Activated CD4-positive, alpha-beta T cell treated with anti-CD3 and anti-CD28 coated beads, Interleukin-2, amount 50 U/mL, for 24 hours (primary cell): ENCODE measurements around the gene ADGRV1.
A peak's percentile ranks its signal among the peaks of the same experiment; 100 is the strongest.
"Not testable (repeated sequence)": the region's sequence is repeated elsewhere in the genome, so short reads cannot be mapped to it uniquely, and the experiment has no call there.

Experiments
- DNase-seq, 2 donors: peaks; one replicate each; pipeline ENCODE4 v3.0.0-alpha.2; 2020; ENCODE audit warnings: low read depth in 1 of 2, low spot score in 1 of 2

The ADGRV1 gene

DNA sequence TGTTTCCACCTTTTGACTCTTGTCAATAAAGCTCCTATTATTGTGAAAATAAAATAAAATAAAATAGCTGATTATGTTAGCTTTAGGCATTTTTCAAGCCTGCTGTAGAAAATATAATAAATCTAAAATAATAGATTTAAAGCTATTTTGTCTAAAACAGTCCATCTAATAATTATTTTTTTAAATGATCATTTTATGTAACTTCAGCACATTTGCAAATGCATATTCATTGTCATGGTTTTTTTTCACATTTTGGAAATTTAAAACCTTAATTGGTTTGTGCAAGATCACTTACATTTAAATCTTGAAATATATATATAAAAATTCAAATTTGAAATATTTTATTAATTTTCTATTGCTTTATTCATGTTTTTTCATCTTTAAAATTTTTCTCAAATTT lies 159.8 kb downstream of the ADGRV1 start:
- DNase-seq = no peak

DNA sequence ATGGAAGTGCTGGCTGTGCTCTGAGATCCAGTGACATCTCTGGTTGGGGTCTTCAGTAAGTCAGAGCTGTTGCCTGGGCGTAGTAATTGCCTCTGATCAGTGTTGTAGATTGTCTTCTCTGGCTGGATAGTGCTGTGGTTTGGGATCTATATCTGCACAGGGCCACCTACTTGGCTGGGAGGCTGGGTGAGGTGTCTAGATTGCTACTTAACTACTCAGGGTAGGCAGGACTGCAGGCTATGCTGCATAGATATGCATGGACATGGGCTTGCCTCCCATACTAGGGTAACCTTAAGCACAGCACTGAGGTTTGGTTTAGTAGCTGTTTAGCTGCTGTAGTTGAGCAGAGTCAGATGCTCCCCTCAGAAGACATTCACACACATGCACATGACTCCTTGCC lies 181.0 kb downstream of the ADGRV1 start:
- DNase-seq = no peak

DNA sequence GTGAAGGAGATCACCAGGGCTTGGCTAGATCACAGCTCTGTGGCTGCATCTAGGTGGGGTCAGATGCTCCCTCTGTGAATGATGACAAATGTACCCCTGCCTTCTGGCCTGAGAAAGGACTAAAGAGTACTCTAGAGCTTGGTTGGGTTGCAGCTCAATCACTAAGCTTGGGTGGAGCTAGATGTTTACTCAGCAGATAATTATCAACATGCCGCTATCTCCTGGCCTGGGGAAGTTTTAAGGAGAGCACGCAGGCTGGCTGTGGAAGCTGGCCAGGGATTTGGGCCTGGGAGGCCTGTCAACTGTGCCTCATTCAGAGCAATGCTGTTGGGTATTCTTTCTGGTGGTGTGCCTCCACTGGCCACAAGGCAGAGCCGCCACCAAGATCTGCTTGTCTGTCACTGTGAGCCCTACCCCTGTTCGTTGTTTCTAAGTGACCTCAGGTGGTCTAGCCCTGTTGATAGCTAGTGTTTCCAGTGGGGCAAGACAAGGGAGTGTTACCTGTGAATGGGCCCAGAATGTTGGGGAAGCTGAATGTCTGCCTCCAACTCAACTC lies 181.7 kb downstream of the ADGRV1 start:
- no peak for DNase-seq

DNA sequence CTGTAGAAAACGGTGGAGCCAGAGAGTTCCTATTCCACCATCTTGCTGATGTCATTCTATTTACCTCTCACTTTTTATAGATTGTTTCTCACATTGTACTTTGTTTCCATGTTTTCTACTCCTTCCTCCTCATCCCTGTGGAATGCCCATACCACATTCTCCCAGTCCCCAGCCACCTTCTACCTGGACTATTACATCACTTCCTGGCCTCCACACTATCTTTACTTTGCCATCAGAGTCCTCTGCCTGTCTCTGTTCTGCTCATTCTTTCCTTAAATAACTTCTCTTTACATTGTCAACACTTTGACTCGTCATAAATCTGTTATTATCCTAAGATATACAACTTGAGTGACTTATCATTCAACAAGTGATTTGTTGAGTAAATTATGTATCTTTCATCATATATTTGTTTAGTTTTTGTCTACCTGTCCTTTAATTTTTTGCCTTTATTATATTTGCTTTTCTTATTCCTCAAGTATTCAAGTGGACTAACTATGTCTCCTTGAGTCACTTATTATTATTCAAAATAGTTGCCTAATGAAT lies 182.5 kb downstream of the ADGRV1 start:
- DNase-seq = no peak

DNA sequence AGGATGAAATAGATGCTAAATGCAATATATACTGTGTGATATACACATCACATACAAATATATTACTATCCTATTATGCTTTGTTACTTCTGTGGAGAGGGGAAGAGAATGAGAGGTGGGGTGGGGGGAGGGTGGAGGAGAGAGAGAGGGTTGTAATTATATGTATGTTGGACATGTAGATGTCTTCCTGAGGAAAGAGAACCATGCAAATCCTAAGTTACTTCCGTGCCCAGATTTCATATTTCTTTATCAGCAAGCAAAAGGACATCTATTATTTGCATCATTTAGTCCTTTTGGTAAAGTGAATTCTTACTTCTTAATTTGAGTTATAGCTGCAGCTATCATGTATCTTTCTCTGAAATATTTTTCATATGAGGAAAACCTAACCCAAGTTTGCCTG lies 187.5 kb downstream of the ADGRV1 start:
- DNase-seq = no peak

DNA sequence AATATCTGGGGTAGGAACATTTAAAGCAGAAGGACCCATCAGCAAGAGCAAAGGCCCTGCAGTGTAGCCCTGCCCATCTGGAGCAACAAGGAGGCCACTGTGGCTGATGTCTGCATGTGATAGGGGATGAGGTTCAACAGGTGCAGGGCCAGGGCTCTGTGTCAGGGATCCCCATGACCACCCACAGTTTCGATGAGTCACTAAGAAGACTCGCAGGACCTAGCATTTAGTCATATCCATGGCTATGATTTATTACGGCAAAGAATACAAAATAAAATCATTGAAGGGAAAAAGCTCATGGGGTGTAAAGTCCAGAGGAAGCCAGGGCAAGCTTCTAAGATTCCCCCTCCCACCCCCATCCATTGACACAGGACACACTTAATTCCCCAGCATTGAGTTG lies 188.6 kb downstream of the ADGRV1 start:
- DNase-seq = no peak

DNA sequence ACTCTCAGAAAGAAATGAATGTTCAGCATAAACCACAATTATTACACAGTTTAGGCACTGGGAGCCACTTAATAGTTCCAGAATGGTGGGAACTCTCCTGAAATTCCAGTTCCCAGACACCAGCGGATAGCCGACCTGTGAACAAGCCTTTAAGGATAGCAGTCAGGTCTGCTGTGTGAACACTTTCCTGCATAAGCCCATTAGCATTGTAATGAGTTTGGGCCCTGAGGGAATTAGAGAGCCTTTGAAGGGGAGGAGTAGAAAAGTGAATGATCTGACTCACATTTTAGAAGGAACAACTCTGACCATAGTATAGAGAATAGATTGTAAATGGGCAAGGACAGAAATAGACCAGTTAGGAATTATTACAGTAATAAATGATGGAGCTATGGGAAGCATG lies 189.1 kb downstream of the ADGRV1 start:
- DNase-seq = no peak

DNA sequence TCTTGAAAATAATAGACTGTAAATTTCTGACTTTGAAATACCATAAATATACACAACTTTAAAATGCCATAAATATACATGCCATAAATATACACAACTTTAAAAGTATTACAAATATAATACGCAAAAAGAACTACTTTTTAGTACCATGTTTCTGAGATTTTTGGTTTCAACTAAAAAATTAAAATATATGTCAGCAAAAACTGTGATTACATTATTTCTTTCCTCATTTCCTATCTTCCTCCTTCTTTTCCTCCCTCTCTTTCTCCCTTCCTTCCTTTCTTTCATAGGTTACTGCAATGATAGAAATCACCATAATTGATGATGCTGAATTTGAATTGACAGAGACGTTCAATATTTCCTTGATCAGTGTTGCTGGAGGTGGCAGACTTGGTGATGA lies 200.5 kb downstream of the ADGRV1 start:
- no peak for DNase-seq

- DNase-seq = no peak
Measured at GRCh38 chr5:90767710-90768109, 209.1 kb downstream of the ADGRV1 start.

DNA sequence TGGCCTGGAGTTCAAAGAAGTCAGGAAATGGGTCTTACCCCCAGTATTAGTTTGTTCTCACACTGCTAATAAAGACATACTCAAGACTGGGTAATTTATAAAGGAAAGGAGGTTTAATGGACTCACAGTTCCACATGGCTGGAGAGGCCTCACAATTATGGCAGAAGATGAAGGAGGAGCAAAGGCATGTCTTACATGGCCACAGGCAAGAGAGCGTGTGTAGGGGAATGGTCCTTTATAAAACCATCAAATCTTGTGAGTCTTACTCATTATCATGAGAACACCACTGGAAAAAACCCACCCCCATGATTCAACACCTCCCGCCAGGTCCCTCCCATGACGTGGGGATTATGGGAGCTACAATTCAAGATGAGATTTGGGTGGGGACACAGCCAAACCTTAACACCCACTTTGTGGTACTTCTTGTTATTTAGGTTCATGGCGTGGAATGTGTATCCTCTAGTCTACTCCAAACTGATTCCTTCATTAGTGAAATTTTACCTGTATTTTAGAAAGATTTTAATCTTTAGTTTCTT lies 211.5 kb downstream of the ADGRV1 start:
- DNase-seq = not testable (repeated sequence)

DNA sequence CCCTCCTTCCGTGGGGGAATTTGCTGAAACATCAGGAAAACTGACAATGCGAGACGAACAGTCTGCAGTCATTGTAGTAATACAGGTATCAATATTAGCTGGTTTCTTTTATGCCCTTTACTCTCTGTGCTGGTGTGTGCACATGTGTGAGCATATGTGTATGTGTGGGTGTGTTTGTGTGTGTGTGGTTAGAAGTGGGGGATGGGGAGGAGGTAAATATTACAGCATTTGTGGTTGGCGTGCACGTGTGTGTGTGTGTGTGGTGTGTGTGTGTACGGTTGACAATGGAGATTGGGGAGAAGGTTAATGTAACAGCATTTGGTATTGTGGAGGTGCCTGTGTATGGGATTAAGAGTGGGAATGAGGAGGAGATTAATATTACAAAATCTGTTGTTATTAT lies 219.4 kb downstream of the ADGRV1 start:
- no peak for DNase-seq

DNA sequence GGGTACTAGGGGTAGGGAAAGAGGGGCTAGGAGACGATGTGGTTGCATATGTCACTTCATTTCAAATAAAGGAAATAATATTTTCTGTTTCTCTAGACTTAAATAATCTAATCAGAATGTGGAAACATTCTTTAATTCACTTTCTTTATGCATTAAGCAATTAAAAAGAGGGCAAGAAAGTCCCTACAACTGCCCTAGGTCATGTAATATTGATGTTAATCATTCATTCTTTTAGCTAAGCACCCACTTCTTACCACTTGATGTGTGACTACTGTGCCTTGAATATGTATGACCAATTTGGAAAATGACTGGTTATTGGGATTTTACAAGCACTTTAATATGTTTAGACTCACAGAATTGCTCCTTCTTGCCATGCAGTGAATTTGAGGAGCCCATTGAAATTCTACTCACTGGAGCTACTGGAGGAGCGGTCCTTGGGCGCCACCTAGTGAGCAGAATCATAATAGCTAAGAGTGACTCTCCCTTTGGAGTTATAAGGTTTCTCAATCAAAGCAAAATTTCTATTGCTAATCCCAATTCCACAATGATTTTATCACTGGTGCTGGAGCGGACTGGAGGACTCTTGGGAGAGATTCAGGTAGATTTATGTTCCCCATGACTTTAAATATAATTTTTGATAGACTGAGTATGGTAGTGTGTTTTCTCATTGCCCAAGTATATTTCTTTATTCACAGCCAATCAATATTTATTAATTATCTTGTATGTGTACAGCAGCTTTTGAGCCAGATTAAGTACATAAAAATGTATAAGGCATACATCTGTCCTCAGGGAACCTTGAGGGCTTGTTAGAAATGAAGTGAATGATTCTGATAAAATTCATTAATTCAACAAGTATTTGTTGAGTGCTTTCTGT lies 225.1 kb downstream of the ADGRV1 start:
- DNase-seq = peak; percentile 34 to 65

DNA sequence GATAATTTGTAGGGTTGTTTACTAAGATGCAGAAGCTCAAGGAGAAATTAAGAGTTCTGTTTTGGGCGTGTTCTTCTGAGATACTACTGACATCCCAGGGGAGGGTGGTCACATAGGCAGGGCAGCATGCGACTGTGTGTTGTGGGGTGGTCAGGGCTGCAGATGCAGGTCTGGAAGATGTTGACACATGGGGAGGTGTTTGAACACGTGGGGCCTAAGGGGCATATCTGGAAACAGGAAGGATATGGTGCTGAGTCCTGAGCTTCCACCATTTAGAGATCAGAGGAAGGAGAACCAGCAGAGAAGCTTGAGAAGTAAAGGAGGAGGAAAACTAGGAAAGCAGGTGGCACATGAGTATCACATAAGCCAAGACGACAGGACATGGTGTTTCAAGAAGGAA lies 228.2 kb downstream of the ADGRV1 start:
- DNase-seq = no peak

DNA sequence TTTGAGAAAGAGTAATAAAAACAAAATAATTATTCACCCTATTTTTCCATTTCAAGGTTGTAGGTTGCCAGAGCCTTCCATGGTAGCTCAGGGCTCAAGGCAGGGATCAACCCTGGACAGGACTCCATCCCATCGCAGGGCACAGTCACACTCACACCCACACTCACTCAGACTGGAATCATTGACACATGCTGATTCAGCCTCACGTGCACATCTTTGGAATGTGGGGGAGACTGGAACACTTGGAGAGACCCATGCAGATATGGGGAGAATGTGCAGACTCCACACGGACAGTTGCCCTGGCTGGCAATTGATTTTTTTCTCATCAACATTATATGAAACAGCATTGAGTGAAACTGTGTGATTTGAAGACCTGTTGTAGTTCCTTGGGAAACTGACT lies 234.1 kb downstream of the ADGRV1 start:
- DNase-seq = no peak

- DNase-seq = no peak
Measured at GRCh38 chr5:90793183-90793582, 234.6 kb downstream of the ADGRV1 start.

DNA sequence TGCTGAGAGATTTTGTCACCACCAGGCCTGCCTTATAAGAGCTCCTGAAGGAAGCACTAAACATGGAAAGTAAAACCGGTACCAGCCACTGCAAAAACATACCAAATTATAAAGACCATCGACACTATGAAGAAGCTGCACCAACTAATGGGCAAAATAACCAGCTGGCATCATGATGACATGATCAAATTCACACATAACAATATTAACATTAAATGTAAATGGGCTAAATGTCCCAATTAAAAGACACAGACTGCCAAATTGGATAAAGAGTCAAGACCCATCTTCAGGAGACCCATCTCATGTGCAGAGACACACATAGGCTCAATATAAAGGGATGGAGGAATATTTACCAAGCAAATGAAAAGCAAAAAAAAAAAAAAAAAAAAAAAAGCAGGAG lies 238.3 kb downstream of the ADGRV1 start:
- DNase-seq = not testable (repeated sequence)

DNA sequence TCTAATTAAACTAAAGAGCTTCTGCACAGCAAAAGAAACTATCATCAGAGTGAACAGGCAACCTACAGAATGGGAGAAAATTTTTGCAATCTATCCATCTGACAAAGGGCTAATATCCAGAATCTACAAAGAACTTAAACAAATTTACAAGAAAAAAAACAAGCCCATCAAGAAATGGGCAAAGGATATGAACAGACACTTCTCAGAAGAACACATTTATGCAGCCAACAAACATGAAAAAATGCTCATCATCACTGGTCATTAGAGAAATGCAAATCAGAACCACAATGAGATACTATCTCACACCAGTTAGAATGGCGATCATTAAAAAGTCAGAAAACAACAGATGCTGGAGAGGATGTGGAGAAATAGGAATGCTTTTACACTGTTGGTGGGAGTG lies 241.5 kb downstream of the ADGRV1 start:
- DNase-seq = not testable (repeated sequence)

GRCh38 chr5:90800515-90800914 lies 241.9 kb downstream of the ADGRV1 start:
- not testable (repeated sequence) for DNase-seq

DNA sequence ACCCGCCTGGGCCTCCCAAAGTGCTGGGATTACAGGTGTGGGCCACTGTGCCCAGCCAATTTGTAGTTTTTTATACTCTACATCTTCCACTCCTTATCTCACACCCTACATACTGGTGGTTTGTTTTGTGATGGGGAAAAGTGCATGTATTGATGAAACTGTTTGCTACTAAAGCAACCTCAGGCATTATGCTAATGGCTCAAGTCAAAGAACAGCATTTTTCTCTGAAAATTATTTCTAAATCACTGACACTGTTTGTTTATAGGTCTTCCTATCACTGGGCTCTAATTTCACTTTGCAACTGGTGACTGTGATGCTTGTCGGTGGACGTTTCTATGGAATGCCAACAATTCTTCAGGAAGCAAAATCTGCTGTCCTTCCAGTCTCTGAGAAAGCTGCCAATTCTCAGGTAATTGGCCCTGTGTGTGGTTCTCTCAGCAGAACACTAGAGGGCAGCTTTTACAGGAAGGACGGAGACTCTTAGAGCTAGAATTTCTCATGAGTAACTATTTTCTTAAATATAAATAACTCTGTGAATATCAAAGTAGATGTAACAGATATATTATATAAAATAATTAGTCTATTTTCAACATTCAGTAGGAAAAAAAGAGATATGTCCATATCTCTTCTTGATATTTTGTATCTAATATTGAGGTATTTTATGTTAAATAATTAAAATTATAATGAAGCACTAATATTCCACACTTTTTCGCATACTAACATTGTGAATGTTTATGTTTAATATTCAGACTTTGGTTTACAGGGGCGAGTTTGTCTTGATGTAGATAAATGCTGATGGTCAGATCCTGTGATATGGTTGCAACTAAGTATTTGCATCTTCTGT lies 244.1 kb downstream of the ADGRV1 start:
- DNase-seq = no peak

- no peak for DNase-seq
Measured at GRCh38 chr5:90803381-90803780, 244.8 kb downstream of the ADGRV1 start.

DNA sequence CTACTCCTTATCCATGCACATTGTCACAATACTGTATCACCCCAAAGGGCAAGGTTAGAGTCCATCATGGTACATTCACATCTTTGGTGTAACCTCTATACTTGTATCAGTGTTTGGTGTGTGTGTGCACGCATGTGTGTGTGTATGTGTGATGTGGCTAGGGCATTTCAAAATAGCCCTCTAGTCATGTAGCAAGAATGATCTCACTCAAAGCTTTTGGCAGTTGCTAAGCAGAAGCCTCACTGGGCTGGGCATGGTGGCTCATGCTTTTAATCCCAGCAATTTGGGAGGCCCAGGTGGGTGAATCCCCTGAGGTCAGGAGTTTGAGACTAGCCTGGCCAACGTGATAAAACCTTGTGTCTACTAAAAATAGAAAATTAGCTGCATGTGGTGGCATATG lies 245.3 kb downstream of the ADGRV1 start:
- no peak for DNase-seq
